ENCODE results near the gene JUND.

Gene JUND

GRCh38 chr19:18301718-18302111, 20.3 kb upstream of the JUND start:
- TF ChIP-seq ZNF274 (IDR thresholded peaks at IDR 0.05; ENCODE audit: low read depth, low read length), result no peak
- no peak overlapping the region for H3K4me3 ChIP-seq (ENCODE audit: low read length)

- H3K4me3 ChIP-seq (ENCODE audit: low read length), result no peak overlapping the region
- no peak for TF ChIP-seq ZNF274 (IDR thresholded peaks at IDR 0.05; ENCODE audit: low read depth, low read length)
Measured at GRCh38 chr19:18300930-18301717, 19.7 kb upstream of the JUND start.

GRCh38 chr19:18299654-18300053, 18.2 kb upstream of the JUND start:
- no peak for TF ChIP-seq ZNF274 (IDR thresholded peaks at IDR 0.05; ENCODE audit: low read depth, low read length)
- H3K4me3 ChIP-seq (ENCODE audit: low read length), result no peak overlapping the region

GRCh38 chr19:18298601-18299000, 17.2 kb upstream of the JUND start:
- TF ChIP-seq ZNF274 (IDR thresholded peaks at IDR 0.05; ENCODE audit: low read depth, low read length), result no peak

GRCh38 chr19:18297308-18297707, 15.9 kb upstream of the JUND start:
- TF ChIP-seq ZNF274 (IDR thresholded peaks at IDR 0.05; ENCODE audit: low read depth, low read length), result no peak
- H3K4me3 ChIP-seq (ENCODE audit: low read length), result no peak overlapping the region

More at GRCh38 chr19:18298601-18299000, 17.2 kb upstream of the JUND start:
- H3K4me3 ChIP-seq (ENCODE audit: low read length), result no peak overlapping the region

GRCh38 chr19:18295034-18295451, 13.6 kb upstream of the JUND start:
- H3K4me3 ChIP-seq (ENCODE audit: low read length), result no peak overlapping the region
- TF ChIP-seq ZNF274 (IDR thresholded peaks at IDR 0.05; ENCODE audit: low read depth, low read length), result no peak

GRCh38 chr19:18294467-18294864, 13.0 kb upstream of the JUND start:
- H3K4me3 ChIP-seq (ENCODE audit: low read length), result no peak overlapping the region
- TF ChIP-seq ZNF274 (IDR thresholded peaks at IDR 0.05; ENCODE audit: low read depth, low read length), result no peak

- no peak overlapping the region for H3K4me3 ChIP-seq (ENCODE audit: low read length)
- no peak for TF ChIP-seq ZNF274 (IDR thresholded peaks at IDR 0.05; ENCODE audit: low read depth, low read length)
Measured at GRCh38 chr19:18293642-18294466, 12.4 kb upstream of the JUND start.

- peak overlapping the region; percentile 72 for H3K4me3 ChIP-seq (ENCODE audit: low read length)
- no peak for TF ChIP-seq ZNF274 (IDR thresholded peaks at IDR 0.05; ENCODE audit: low read depth, low read length)
Measured at GRCh38 chr19:18292810-18293641, 11.6 kb upstream of the JUND start.

- peak overlapping the region; percentile 72 for H3K4me3 ChIP-seq (ENCODE audit: low read length)
- TF ChIP-seq ZNF274 (IDR thresholded peaks at IDR 0.05; ENCODE audit: low read depth, low read length), result no peak
Measured at GRCh38 chr19:18292462-18292809, 11.0 kb upstream of the JUND start.

- H3K4me3 ChIP-seq (ENCODE audit: low read length), result peak overlapping the region; percentile 72
- no peak for TF ChIP-seq ZNF274 (IDR thresholded peaks at IDR 0.05; ENCODE audit: low read depth, low read length)
Measured at GRCh38 chr19:18291590-18292461, 10.4 kb upstream of the JUND start.

GRCh38 chr19:18291019-18291524, 9.7 kb upstream of the JUND start:
- no peak overlapping the region; the same call in 1 of the 2 replicates for H3K4me3 ChIP-seq (ENCODE audit: low read length)

More at GRCh38 chr19:18291019-18291524, 9.7 kb upstream of the JUND start:
- no peak for TF ChIP-seq ZNF274 (IDR thresholded peaks at IDR 0.05; ENCODE audit: low read depth, low read length)

Data from GM08714 (cell line).